CD14-positive monocyte (primary cell): ENCODE results near the gene PPP1R16B. TPM values are rescaled to one million over a fixed set of nuclear protein-coding genes. Genes with fewer than 3 reads are reported as not detected.

ENCODE experiments used
- DNase-seq, 3 donors: peaks; one replicate each; pipeline ENCODE4 v3.0.0-alpha.2; 2011 to 2022
- H2AFZ ChIP-seq: 2 replicates; pipeline ENCODE4 v1.6.0; 2012; ENCODE audit warnings: mild to moderate bottlenecking, low read depth, low read length, inconsistent platforms; ENCODE audit not compliant: insufficient read depth, poor library complexity, severe bottlenecking
- H3K27ac ChIP-seq, 2 donors: 1 replicate in 1 of 2; 2 replicates in 1 of 2; pipeline ENCODE4 v1.5.1; 2012 to 2013; ENCODE audit warnings: low read length in 2 of 2, control low read depth in 1 of 2, inconsistent platforms in 1 of 2, low read depth in 1 of 2, mild to moderate bottlenecking in 1 of 2
- H3K27me3 ChIP-seq, 2 donors: one replicate each; pipeline versions ENCODE4 v1.6.0 to v1.6.1; 2011 to 2013; ENCODE audit warnings: low read length in 2 of 2; ENCODE audit not compliant: control insufficient read depth in 2 of 2, insufficient read depth in 2 of 2
- H3K36me3 ChIP-seq, 2 donors: replicated peaks in 1 of 2; 1 replicate in 1 of 2; 2 replicates in 1 of 2; pipeline versions ENCODE4 v1.5.1 to v1.6.1; 2012 to 2013; ENCODE audit warnings: low read length in 2 of 2, control low read depth in 1 of 2, inconsistent platforms in 1 of 2, mild to moderate bottlenecking in 1 of 2; ENCODE audit not compliant: insufficient read depth in 2 of 2, control insufficient read depth in 1 of 2
- H3K4me1 ChIP-seq, 2 donors: 1 replicate in 1 of 2; 2 replicates in 1 of 2; pipeline versions ENCODE4 v1.5.1 to v1.6.1; 2012 to 2013; ENCODE audit warnings: low read length in 2 of 2, control low read depth in 1 of 2, inconsistent platforms in 1 of 2, mild to moderate bottlenecking in 1 of 2, moderate library complexity in 1 of 2; ENCODE audit not compliant: insufficient read depth in 2 of 2, control insufficient read depth in 1 of 2
- H3K4me2 ChIP-seq: replicated peaks from 2 replicates; pipeline ENCODE3; 2012; ENCODE audit warnings: low read length, moderate library complexity, mild to moderate bottlenecking; ENCODE audit not compliant: poor library complexity, severe bottlenecking; ENCODE audit errors: extremely low read depth
- H3K4me3 ChIP-seq, 3 experiments: fragments of 200-600 bp in 1 of 3; sonication (generic) in 1 of 3; replicated peaks in 1 of 3; 1 replicate in 2 of 3; 2 replicates in 1 of 3; pipeline ENCODE4 v1.5.1; 2011 to 2013; ENCODE audit warnings: low read length in 3 of 3, mild to moderate bottlenecking in 3 of 3, control low read depth in 2 of 3, low read depth in 2 of 3, inconsistent platforms in 1 of 3, moderate library complexity in 1 of 3
- H3K79me2 ChIP-seq: 2 replicates; pipeline ENCODE4 v1.6.0; 2012; ENCODE audit warnings: mild to moderate bottlenecking, control low read depth, inconsistent platforms, low read length, moderate library complexity; ENCODE audit not compliant: insufficient read depth
- H3K9ac ChIP-seq: 2 replicates; pipeline ENCODE4 v1.6.0; 2017; ENCODE audit warnings: low read length, mild to moderate bottlenecking; ENCODE audit not compliant: insufficient read depth, poor library complexity, severe bottlenecking
- H3K9me3 ChIP-seq, 2 donors: replicated peaks in 1 of 2; 1 replicate in 1 of 2; 2 replicates in 1 of 2; pipeline versions ENCODE4 v1.5.1 to v1.6.1; 2012 to 2013; ENCODE audit warnings: low read length in 2 of 2, control low read depth in 1 of 2; ENCODE audit not compliant: control insufficient read depth in 1 of 2, insufficient read depth in 1 of 2
- H4K20me1 ChIP-seq: 2 replicates; pipeline ENCODE4 v1.6.0; 2012; ENCODE audit warnings: mild to moderate bottlenecking, low read length, control low read depth, moderate library complexity; ENCODE audit not compliant: insufficient read depth
- H3K27ac Mint-ChIP-seq, 7 donors: one replicate each; pipeline ENCODE4 v1.8.0; 2020; ENCODE audit warnings: mild to moderate bottlenecking in 7 of 7, mixed read lengths in 7 of 7, moderate library complexity in 6 of 7, inconsistent platforms in 2 of 7
- H3K27me3 Mint-ChIP-seq, 3 donors: one replicate each; pipeline ENCODE4 v1.8.0; 2021 to 2022; ENCODE audit warnings: low read depth in 3 of 3, mild to moderate bottlenecking in 3 of 3, mixed read lengths in 3 of 3, moderate library complexity in 3 of 3, inconsistent platforms in 1 of 3
- H3K36me3 Mint-ChIP-seq, 2 donors: one replicate each; pipeline ENCODE4 v1.8.0; 2020; ENCODE audit warnings: mixed read lengths in 2 of 2, inconsistent platforms in 1 of 2, mild to moderate bottlenecking in 1 of 2
- H3K4me1 Mint-ChIP-seq: one replicate; pipeline ENCODE4 v1.8.0; 2020; ENCODE audit warnings: mild to moderate bottlenecking, mixed read lengths
- H3K4me3 Mint-ChIP-seq, 2 donors: one replicate each; pipeline ENCODE4 v1.8.0; 2020; ENCODE audit warnings: mild to moderate bottlenecking in 2 of 2, mixed read lengths in 2 of 2, moderate library complexity in 1 of 2
- H3K9me3 Mint-ChIP-seq, 7 donors: one replicate each; pipeline ENCODE4 v1.8.0; 2020 to 2022; ENCODE audit warnings: mixed read lengths in 7 of 7, mild to moderate bottlenecking in 6 of 7, moderate library complexity in 6 of 7, inconsistent platforms in 2 of 7
- WGBS: methylation state at CpG from one replicate; pipeline ENCODE4 v1.1.5; 2013; ENCODE audit warnings: missing lambda C conversion rate; ENCODE audit not compliant: insufficient coverage; 5-methylcytosine and 5-hydroxymethylcytosine counted together
- intact Hi-C, 2 donors: fragments of 100-400 bp; cut with micrococcal nuclease; formaldehyde crosslinking; loops; one replicate each; pipeline versions ENCODE4 v1.15.0 to v1.15.1; 2023
- polyA plus RNA-seq, 3 donors: library from polyadenylated mRNA; depleted of rRNA in 1 of 3; unstranded in 2 of 3; stranded (reverse) in 1 of 3; fragments of 300-500 nt in 2 of 3; fragments of >200 nt in 1 of 3; fragmentation: Illumina TruSeq in 2 of 3; gene quantifications; 1 replicate in 2 of 3; 2 replicates in 1 of 3; pipeline ENCODE4 v1.2.3, GENCODE V29; 2012 to 2021
- TF ChIP-seq, protein P1 (sequence below): fragments of 200-600 bp; IDR thresholded peaks from one replicate; pipeline ENCODE4 v1.8.0; 2022; ENCODE audit warnings: antibody characterized with exemption, mild to moderate bottlenecking

Gene PPP1R16B
- polyA plus RNA-seq, 3 donors = 1.1 to 4.4 (median 1.4) TPM

DNA sequence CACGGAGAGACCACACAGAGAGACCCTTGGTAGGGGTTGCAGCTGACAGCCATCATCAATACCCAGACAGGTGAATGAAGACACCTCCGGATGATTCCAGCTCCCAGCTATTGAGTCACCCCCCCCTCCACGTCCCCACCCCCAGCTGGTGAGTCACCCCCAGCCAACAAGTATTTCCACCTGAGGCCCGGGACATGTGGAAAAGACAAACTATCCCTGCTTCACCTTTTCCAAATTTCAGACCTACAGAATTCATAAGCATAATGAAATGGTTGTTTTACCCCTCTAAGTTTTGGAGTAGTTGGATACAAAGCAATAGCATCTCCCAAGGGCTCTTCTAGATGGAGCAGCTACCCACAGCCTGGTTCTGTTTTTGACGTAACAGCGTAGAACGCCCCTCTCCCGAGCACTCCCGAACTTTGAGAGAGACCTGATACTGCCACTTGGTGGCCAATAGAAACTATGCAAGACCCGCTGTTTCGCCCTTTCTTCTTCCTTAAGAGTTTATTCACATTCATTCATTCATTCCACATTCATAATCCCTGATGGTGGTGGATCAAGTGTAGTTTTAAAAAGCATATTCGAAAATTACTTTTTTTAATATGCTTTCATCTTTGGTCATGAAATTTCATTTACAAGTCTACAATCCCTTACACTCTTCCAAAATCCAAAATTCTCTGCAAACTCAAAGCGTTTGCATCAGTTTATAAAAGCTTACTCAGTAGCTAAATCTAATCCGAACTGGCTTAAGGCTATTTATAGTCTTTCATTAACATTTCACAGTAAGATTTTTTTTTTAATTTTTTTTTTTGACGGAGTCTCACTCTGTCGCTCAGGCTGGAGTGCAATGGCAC, 15.1 kb upstream of the PPP1R16B start:
- H2AFZ ChIP-seq = no peak overlapping the region

DNA sequence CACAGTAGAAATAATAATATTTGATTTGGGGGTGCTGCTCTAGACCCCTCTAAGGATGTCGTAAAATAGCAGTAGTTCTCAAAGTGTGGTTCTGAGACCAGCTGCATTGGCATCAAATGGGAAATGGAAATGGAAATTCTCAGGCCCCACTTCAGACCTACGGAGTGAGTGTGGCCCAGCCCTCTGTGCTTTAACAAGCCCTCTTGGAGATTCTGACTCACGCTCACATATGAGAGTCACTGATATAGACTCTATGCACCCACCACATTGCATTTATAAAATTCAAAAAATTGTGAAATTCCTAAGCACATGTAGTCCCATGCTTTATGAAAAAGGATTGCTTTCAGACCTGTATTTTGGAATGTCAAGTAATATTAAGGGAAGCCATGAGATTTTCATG, 14.2 kb upstream of the PPP1R16B start:
- Histone ChIP-seq H3K9ac (no peak overlapping the region), H3K36me3 (no peaks in the 10 kb centered on the region), H3K27ac (no peak overlapping the region), H3K27me3 (no peaks in the 10 kb centered on the region), H3K9me3 (no peaks in the 10 kb centered on the region), H3K79me2 (no peaks in the 10 kb centered on the region), H2AFZ (no peak overlapping the region), H4K20me1 (no peaks in the 10 kb centered on the region), H3K4me2 (no peak overlapping the region), H3K4me3 (no peak overlapping the region), H3K4me1 (no peaks in the 10 kb centered on the region)
- Mint-ChIP-seq H3K9me3 (no peaks in the 10 kb centered on the region), H3K4me3 (no peak overlapping the region), H3K36me3 (no peaks in the 10 kb centered on the region), H3K27ac (no peak overlapping the region), H3K4me1 (peaks cover 3% of the 10 kb centered on the region), H3K27me3 (peaks cover 5 to 11% (median 7%) of the 10 kb centered on the region in 3 donors)
- TF ChIP-seq, protein P1, sequence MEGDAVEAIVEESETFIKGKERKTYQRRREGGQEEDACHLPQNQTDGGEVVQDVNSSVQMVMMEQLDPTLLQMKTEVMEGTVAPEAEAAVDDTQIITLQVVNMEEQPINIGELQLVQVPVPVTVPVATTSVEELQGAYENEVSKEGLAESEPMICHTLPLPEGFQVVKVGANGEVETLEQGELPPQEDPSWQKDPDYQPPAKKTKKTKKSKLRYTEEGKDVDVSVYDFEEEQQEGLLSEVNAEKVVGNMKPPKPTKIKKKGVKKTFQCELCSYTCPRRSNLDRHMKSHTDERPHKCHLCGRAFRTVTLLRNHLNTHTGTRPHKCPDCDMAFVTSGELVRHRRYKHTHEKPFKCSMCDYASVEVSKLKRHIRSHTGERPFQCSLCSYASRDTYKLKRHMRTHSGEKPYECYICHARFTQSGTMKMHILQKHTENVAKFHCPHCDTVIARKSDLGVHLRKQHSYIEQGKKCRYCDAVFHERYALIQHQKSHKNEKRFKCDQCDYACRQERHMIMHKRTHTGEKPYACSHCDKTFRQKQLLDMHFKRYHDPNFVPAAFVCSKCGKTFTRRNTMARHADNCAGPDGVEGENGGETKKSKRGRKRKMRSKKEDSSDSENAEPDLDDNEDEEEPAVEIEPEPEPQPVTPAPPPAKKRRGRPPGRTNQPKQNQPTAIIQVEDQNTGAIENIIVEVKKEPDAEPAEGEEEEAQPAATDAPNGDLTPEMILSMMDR = no peak
- 100% methylated on average over 1 of the region's 3 CpGs for WGBS
- intact Hi-C loops = no loop called here
- no peak for DNase-seq

More for the DNA sequence above, 15.1 kb upstream of the PPP1R16B start:
- no peak overlapping the region for H3K4me2 ChIP-seq
- no peak overlapping the region for H3K9ac ChIP-seq
- Mint-ChIP-seq H3K4me1 (peaks cover 3% of the 10 kb centered on the region), H3K9me3 (no peaks in the 10 kb centered on the region), H3K4me3 (no peak overlapping the region), H3K27me3 (peaks cover 5 to 10% (median 6%) of the 10 kb centered on the region in 3 donors), H3K36me3 (no peaks in the 10 kb centered on the region), H3K27ac (no peak overlapping the region)
- no peak overlapping the region for H3K4me3 ChIP-seq
- peak in 2 of 3 donors; percentile 9 to 37 for DNase-seq
- no peak overlapping the region for H3K27ac ChIP-seq
- H3K4me1 ChIP-seq = no peaks in the 10 kb centered on the region
- no peaks in the 10 kb centered on the region for H3K36me3 ChIP-seq
- no peaks in the 10 kb centered on the region for H3K9me3 ChIP-seq
- no peaks in the 10 kb centered on the region for H4K20me1 ChIP-seq
- no peaks in the 10 kb centered on the region for H3K27me3 ChIP-seq
- TF ChIP-seq, protein P1 = no peak
- H3K79me2 ChIP-seq = no peaks in the 10 kb centered on the region
- WGBS = 33% methylated on average over 7 of the region's 16 CpGs
- intact Hi-C loops = no loop called here
